HFF-Myc (cell line): ENCODE measurements around the gene TBC1D14.

Experiments
- DNase-seq: peaks from one replicate; pipeline ENCODE4 v3.0.0-alpha.2; 2011; ENCODE audit warnings: low read depth; ENCODE audit errors: extremely low read depth
- H3K4me3 ChIP-seq: replicated peaks from 2 replicates; pipeline ENCODE4 v1.5.1; 2011; ENCODE audit warnings: low read depth, mild to moderate bottlenecking, control low read depth, low read length
- TF ChIP-seq, protein P1 (sequence below): IDR thresholded peaks from 2 replicates; pipeline ENCODE4 v1.5.1; 2012; ENCODE audit warnings: mild to moderate bottlenecking, low read depth, low read length, control low read depth; ENCODE audit errors: missing control alignments

The TBC1D14 gene

DNA sequence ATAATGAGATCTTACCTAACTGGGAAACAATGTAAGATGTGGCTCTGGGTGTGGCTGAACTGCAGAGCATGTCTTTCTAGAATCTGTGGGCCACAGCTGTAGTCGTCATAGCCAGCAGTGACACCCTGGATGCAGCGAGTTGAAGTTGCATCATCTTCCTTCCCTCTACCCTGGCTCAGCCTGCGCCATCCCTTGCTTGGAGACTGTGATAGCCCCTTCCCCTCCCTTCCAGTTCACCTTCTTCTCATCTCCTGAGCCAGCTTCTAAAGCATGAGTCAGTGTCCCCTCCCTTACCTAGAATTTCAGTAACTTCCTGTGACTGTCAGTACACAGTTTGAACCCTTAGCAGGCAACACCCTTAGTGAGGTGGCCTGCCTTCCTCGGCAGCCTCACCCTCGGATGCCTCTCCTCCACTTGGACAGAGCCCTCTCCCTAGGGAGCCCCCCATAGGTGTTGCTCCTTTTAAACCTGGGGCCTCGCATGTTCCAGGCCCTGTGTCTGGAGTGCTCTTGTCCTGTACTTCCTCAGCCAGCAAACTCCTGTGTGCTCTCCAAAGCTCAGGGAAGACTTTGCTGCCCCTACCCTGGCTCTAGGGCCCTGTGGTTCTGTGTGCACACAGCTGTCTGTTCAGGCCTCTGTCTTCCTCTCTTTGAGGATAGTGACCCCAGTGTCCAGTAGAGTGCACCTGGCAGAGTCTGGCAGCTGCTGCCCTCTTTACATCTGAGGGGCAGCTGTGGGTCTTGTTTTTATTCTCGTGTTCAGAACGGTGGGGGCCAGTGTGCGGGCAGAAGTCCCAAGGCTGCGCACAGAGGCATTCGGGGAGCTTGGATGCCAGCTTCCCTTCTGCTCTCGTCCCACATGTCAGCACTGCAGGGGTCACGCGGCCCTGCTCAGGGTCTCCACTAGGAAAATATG is 89.8 kb downstream of the TBC1D14 start:
- DNase-seq, result no peak
- TF ChIP-seq, protein P1, sequence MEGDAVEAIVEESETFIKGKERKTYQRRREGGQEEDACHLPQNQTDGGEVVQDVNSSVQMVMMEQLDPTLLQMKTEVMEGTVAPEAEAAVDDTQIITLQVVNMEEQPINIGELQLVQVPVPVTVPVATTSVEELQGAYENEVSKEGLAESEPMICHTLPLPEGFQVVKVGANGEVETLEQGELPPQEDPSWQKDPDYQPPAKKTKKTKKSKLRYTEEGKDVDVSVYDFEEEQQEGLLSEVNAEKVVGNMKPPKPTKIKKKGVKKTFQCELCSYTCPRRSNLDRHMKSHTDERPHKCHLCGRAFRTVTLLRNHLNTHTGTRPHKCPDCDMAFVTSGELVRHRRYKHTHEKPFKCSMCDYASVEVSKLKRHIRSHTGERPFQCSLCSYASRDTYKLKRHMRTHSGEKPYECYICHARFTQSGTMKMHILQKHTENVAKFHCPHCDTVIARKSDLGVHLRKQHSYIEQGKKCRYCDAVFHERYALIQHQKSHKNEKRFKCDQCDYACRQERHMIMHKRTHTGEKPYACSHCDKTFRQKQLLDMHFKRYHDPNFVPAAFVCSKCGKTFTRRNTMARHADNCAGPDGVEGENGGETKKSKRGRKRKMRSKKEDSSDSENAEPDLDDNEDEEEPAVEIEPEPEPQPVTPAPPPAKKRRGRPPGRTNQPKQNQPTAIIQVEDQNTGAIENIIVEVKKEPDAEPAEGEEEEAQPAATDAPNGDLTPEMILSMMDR, result no peak
- no peak overlapping the region for H3K4me3 ChIP-seq

DNA sequence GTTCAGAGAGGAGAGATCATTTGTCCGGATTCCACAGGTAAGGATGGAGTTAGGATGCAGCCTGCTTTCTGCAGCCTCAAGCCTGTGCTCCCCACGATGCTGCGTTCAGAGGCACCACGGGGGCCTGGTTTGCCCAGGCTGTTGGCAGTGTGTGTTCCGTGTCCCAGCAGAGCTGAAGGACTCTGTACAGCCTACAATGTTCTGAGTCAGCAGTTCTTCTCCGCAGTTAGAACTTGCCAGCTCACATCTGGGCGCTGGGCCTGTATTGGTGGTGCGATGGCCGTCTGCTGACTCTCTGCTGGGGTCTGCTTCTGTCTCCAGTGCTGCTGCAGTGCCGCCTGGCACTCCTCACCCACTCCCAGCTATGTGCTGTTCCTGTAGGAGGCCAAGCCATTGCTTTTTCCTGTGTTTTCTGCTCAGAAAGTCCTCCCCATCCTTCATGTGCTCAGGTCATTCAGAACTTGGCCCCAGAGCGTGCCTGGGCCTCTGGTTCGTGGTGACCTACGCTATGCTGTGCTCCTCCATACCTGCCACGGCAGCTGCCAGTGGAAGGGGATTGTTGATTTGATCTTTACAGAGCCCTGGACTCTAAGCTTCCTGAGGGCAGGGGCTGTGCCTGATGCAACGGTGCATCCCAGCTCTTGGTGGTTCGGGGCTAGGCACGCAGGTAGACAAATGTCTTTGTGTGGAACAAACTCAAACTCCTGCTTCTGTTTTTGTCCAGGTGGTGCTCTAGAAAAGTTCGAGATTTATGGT is 91.0 kb downstream of the TBC1D14 start:
- DNase-seq, result no peak
- no peak overlapping the region for H3K4me3 ChIP-seq

DNA sequence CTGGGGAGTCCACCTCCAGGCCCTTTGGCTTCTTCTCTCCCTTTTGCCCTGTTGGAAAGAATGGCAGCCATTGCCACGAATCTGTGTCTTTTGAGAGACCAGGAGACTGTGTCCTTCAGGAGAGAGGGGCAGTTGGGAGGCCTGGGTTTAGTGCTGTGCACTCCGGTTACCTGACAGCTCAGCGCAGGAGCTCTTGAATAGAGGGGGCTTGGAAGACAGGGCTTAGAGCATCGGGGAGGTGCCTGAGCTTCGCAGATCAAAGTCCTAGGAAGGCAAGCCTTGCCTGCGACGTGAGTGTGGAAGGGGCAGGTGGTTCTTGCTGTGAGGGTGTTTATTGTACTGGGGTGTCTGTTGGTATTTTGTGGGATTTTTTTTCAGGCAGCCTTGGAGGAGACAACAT is 91.6 kb downstream of the TBC1D14 start:
- TF ChIP-seq, protein P1, result no peak
- no peak overlapping the region for H3K4me3 ChIP-seq
- no peak for DNase-seq

More for the DNA sequence above, 91.0 kb downstream of the TBC1D14 start:
- TF ChIP-seq, protein P1, result no peak

DNA sequence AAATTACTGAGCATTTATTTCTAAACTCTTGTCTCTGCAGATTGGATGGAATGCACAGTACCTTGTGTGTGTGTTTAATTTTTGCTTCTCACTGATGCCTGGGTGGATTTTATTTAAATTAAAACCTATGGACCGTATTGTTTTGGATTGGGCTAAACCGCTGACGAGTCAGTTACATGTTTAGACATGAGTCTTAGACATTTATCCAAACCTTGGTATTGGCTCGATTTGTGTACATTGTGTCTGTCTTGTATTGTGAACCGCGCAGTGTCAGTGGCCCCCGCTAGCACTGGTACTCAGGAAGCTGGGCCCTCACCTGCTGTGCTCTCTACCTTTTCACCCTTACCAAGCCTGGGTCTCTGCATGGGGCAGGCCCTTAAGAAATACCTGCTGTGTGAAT is 92.7 kb downstream of the TBC1D14 start:
- no peak for DNase-seq
- no peak overlapping the region for H3K4me3 ChIP-seq
- TF ChIP-seq, protein P1, result no peak

DNA sequence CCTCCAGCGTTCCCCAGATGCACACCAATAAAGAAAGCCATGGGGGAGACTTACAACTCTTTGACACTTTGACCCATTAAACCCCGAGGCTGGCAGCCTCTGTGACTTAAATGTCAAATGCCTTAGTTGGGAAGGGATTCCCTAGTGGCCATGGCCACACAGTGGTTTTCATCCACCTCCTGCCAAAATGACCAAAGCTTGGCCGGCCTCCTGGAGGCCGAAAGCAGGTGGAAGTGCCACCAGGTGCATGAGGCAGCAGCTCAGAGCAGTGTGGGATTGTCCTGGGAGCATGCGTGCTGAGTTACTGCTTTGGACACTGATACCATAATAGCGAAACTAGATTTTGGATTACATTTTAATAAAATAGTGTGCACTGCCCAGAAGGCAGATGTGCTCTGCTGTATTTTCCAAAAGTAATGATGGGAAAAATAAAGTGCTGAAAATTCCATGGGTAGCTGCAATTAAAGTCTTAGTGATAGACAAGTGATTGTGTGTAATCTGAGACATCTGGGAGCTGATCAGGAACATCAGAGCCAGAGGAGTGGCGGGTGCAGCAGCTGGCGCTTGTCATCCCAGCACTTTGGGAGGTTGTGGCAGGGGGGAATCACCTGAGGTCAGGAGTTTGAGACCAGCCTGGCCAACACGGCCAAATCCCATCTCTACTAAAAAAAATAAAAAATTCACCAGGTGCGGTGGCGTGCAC is 93.7 kb downstream of the TBC1D14 start:
- no peak for DNase-seq
- TF ChIP-seq, protein P1, result no peak
- no peak overlapping the region for H3K4me3 ChIP-seq

DNA sequence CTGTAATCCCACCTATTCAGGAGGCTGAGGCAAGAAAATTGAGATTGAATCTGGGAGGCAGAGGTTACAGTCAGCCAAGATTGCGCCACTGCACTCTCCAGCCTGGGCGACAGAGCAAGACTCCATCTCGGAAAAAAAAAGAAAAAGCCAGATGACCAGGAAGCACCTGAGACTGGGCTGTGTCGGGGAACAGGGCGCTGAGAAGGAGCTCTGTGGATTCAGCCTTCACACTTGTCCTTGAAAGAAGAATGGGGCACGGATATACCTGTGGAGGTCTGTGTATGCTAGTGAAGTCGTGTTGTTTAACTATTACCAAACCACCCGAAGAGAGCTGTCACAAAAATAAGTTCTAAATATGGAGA is 94.2 kb downstream of the TBC1D14 start:
- no peak overlapping the region for H3K4me3 ChIP-seq

More for the DNA sequence above, 94.2 kb downstream of the TBC1D14 start:
- TF ChIP-seq, protein P1, result no peak
- DNase-seq, result no peak
